H1 (cell line): ENCODE data around the gene CGREF1. TPM values are rescaled to one million over a fixed set of nuclear protein-coding genes. Genes with fewer than 3 reads are reported as not detected.

Source experiments
- CTCF ChIA-PET: fragments of 300-600 bp; sonication (Branson Sonifier 250); formaldehyde crosslinking; loops from one replicate; lab custom pipeline; 2021; ENCODE audit not compliant: partially characterized antibody; lab: Charles Lee
- POLR2A ChIA-PET: fragments of 300-600 bp; sonication (Branson Sonifier 250); formaldehyde crosslinking; loops from one replicate; lab custom pipeline; 2021; ENCODE audit warnings: inconsistent platforms; ENCODE audit not compliant: partially characterized antibody; lab: Charles Lee
- DNase-seq, 2 experiments: peaks; one replicate each; pipeline versions ENCODE4 v3.0.0 to v3.0.0-alpha.2; 2010 to 2022; ENCODE audit warnings: low spot score in 2 of 2, low read depth in 1 of 2, mixed read lengths in 1 of 2
- FAIRE-seq: peaks from 2 replicates; lab custom pipeline; 2011; peaks lifted over from hg19 to GRCh38; lab: Jason Lieb, UNC
- H2AFZ ChIP-seq: 2 replicates; pipeline ENCODE4 v1.8.1; 2012; ENCODE audit warnings: low read length, inconsistent platforms
- H2AK5ac ChIP-seq: 2 replicates; pipeline ENCODE4 v1.6.1; 2013; ENCODE audit warnings: low read depth, low read length
- H2BK120ac ChIP-seq: replicated peaks from 2 replicates; pipeline ENCODE3; 2013; ENCODE audit warnings: low read depth, low read length, inconsistent platforms
- H2BK12ac ChIP-seq: 2 replicates; pipeline ENCODE4 v1.6.1; 2013; ENCODE audit warnings: low read depth, low read length
- H2BK15ac ChIP-seq: 2 replicates; pipeline ENCODE4 v1.6.1; 2013; ENCODE audit warnings: low read length
- H2BK20ac ChIP-seq: 2 replicates; pipeline ENCODE4 v1.6.1; 2013; ENCODE audit warnings: low read length
- H2BK5ac ChIP-seq: 2 replicates; pipeline ENCODE4 v1.6.1; 2013; ENCODE audit warnings: low read depth, low read length
- H3K14ac ChIP-seq: 2 replicates; pipeline ENCODE4 v1.6.1; 2013; ENCODE audit warnings: inconsistent platforms; ENCODE audit not compliant: insufficient read length
- H3K18ac ChIP-seq: 2 replicates; pipeline ENCODE4 v1.6.1; 2013; ENCODE audit warnings: low read length; ENCODE audit errors: extremely low read depth
- H3K23ac ChIP-seq: 2 replicates; pipeline ENCODE4 v1.6.1; 2013; ENCODE audit warnings: inconsistent platforms; ENCODE audit not compliant: insufficient read length
- H3K23me2 ChIP-seq: 2 replicates; pipeline ENCODE4 v1.6.1; 2013; ENCODE audit warnings: low read depth, low read length
- H3K27ac ChIP-seq: 2 replicates; pipeline ENCODE4 v1.6.1; 2011; ENCODE audit warnings: low read depth, low read length, inconsistent platforms
- H3K27me3 ChIP-seq, 4 experiments: replicated peaks in 1 of 4; 1 replicate in 1 of 4; 2 replicates in 3 of 4; pipeline versions ENCODE4 v1.6.1 to v1.8.1; 2011 to 2013; ENCODE audit warnings: low read length in 3 of 4, mild to moderate bottlenecking in 3 of 4, inconsistent platforms in 2 of 4, mixed read lengths in 2 of 4, moderate library complexity in 1 of 4; ENCODE audit not compliant: control insufficient read depth in 3 of 4, insufficient read depth in 3 of 4; ENCODE audit errors: extremely low read depth in 1 of 4
- H3K36me3 ChIP-seq, 4 experiments: 2 replicates each; pipeline versions ENCODE4 v1.6.1 to v1.8.1; 2011 to 2013; ENCODE audit warnings: mild to moderate bottlenecking in 4 of 4, low read length in 3 of 4, moderate library complexity in 2 of 4, control low read depth in 1 of 4, inconsistent platforms in 1 of 4; ENCODE audit not compliant: insufficient read depth in 4 of 4, control insufficient read depth in 2 of 4
- H3K4ac ChIP-seq: replicated peaks from 2 replicates; pipeline ENCODE3; 2013; ENCODE audit warnings: low read length, low read depth, mixed read lengths, inconsistent platforms; ENCODE audit not compliant: insufficient read length
- H3K4me1 ChIP-seq, 4 experiments: replicated peaks in 1 of 4; 1 replicate in 1 of 4; 2 replicates in 3 of 4; pipeline versions ENCODE4 v1.6.1 to v1.8.1; 2011 to 2013; ENCODE audit warnings: low read length in 3 of 4, inconsistent platforms in 2 of 4, mixed read lengths in 1 of 4; ENCODE audit not compliant: insufficient read depth in 4 of 4, control insufficient read depth in 3 of 4
- H3K4me2 ChIP-seq, 2 experiments: 2 replicates each; pipeline versions ENCODE4 v1.6.1 to v1.8.1; 2011 to 2013; ENCODE audit warnings: low read depth in 2 of 2, low read length in 2 of 2, control low read depth in 1 of 2, inconsistent platforms in 1 of 2, mild to moderate bottlenecking in 1 of 2; ENCODE audit not compliant: insufficient read depth in 1 of 2
- H3K4me3 ChIP-seq, 4 experiments: fragments of 200-600, 300-600 bp in 1 of 4; sonication (generic), shearing (Covaris generic), sonication (Bioruptor Twin) in 1 of 4; 2 replicates each; pipeline versions ENCODE4 v1.5.1 to v1.8.1; 2011 to 2016; ENCODE audit warnings: low read length in 4 of 4, low read depth in 3 of 4, control low read depth in 2 of 4, inconsistent platforms in 2 of 4, mild to moderate bottlenecking in 2 of 4, mixed read lengths in 1 of 4, moderate library complexity in 1 of 4; ENCODE audit not compliant: insufficient read depth in 2 of 4; ENCODE audit errors: extremely low read depth in 1 of 4
- H3K56ac ChIP-seq: replicated peaks from 2 replicates; pipeline ENCODE3; 2013; ENCODE audit warnings: low read depth, mild to moderate bottlenecking, mixed read lengths, low read length, inconsistent platforms; ENCODE audit not compliant: insufficient read length
- H3K79me1 ChIP-seq: 2 replicates; pipeline ENCODE4 v1.6.1; 2013; ENCODE audit warnings: low read depth, low read length, control low read depth
- H3K79me2 ChIP-seq, 2 experiments: 2 replicates each; pipeline versions ENCODE4 v1.6.1 to v1.8.1; 2012 to 2013; ENCODE audit warnings: low read length in 2 of 2, mild to moderate bottlenecking in 2 of 2, inconsistent platforms in 1 of 2; ENCODE audit not compliant: insufficient read depth in 2 of 2, control insufficient read depth in 1 of 2
- H3K9ac ChIP-seq, 4 experiments: replicated peaks in 1 of 4; 1 replicate in 1 of 4; 2 replicates in 3 of 4; pipeline versions ENCODE4 v1.6.1 to v1.8.1; 2011 to 2013; ENCODE audit warnings: low read depth in 3 of 4, low read length in 3 of 4, control low read depth in 2 of 4, mild to moderate bottlenecking in 2 of 4, moderate library complexity in 2 of 4, inconsistent platforms in 1 of 4; ENCODE audit errors: extremely low read depth in 1 of 4
- H3K9me3 ChIP-seq, 2 experiments: 2 replicates each; pipeline versions ENCODE4 v1.6.1 to v1.8.1; 2012 to 2013; ENCODE audit warnings: mild to moderate bottlenecking in 2 of 2, moderate library complexity in 2 of 2, control low read depth in 1 of 2, inconsistent platforms in 1 of 2, low read depth in 1 of 2, low read length in 1 of 2, mixed read lengths in 1 of 2; ENCODE audit not compliant: insufficient read depth in 2 of 2
- H4K20me1 ChIP-seq, 2 experiments: replicated peaks in 1 of 2; 2 replicates each; pipeline versions ENCODE3 to v1.8.1; 2011 to 2013; ENCODE audit warnings: inconsistent platforms in 2 of 2, low read length in 2 of 2, mild to moderate bottlenecking in 1 of 2; ENCODE audit not compliant: insufficient read depth in 2 of 2, control insufficient read depth in 1 of 2
- H4K5ac ChIP-seq: 2 replicates; pipeline ENCODE4 v1.6.1; 2013; ENCODE audit warnings: low read length, low read depth, mixed read lengths, inconsistent platforms; ENCODE audit not compliant: insufficient read length
- H4K8ac ChIP-seq: 2 replicates; pipeline ENCODE4 v1.8.0; 2013; ENCODE audit warnings: mild to moderate bottlenecking, moderate library complexity, low read length, inconsistent platforms; ENCODE audit not compliant: insufficient read depth; ENCODE audit errors: extremely low read depth
- H4K91ac ChIP-seq: replicated peaks from 2 replicates; pipeline ENCODE3; 2013; ENCODE audit warnings: low read length, mixed read lengths, inconsistent platforms; ENCODE audit not compliant: insufficient read length
- BACH1 ChIP-seq: IDR thresholded peaks from 2 replicates; pipeline ENCODE4 v1.6.1; 2012; ENCODE audit warnings: low read length, improper control_type of control experiment
- CREB1 ChIP-seq: IDR thresholded peaks from 2 replicates; pipeline ENCODE4 v1.6.1; 2012; ENCODE audit warnings: inconsistent platforms
- HDAC2 ChIP-seq, 2 experiments: fragments of 300-600 bp in 1 of 2; sonication (generic) in 1 of 2; IDR thresholded peaks; 2 replicates each; pipeline ENCODE4 v1.6.1; 2011 to 2012; ENCODE audit warnings: low read depth in 2 of 2, low read length in 2 of 2, mild to moderate bottlenecking in 2 of 2, moderate library complexity in 2 of 2, borderline replicate concordance in 1 of 2, inconsistent platforms in 1 of 2
- POLR2AphosphoS5 ChIP-seq: IDR thresholded peaks from 2 replicates; pipeline ENCODE4 v1.6.1; 2011; ENCODE audit warnings: low read depth, low read length
- POU5F1 ChIP-seq: IDR thresholded peaks from 2 replicates; pipeline ENCODE4 v1.6.1; 2011; ENCODE audit warnings: low read depth, mild to moderate bottlenecking, low read length, moderate library complexity
- RAD21 ChIP-seq, 2 experiments: IDR thresholded peaks in 1 of 2; conservative IDR thresholded peaks in 1 of 2; 2 replicates each; pipeline ENCODE4 v1.6.1; 2011; ENCODE audit warnings: low read depth in 2 of 2, low read length in 2 of 2, improper control_type of control experiment in 1 of 2, inconsistent platforms in 1 of 2, mild to moderate bottlenecking in 1 of 2, moderate library complexity in 1 of 2
- RBBP5 ChIP-seq: IDR thresholded peaks from 2 replicates; pipeline ENCODE4 v1.7.1; 2012; ENCODE audit warnings: low read depth, mild to moderate bottlenecking, inconsistent platforms, low read length, moderate library complexity, borderline replicate concordance
- SRF ChIP-seq: IDR thresholded peaks from 2 replicates; pipeline ENCODE4 v1.6.1; 2011; ENCODE audit warnings: mild to moderate bottlenecking, low read depth, low read length, moderate library complexity
- ZNF274 ChIP-seq: IDR thresholded peaks from 2 replicates; pipeline ENCODE4 v1.7.0; 2012; ENCODE audit warnings: low read length, borderline replicate concordance; ENCODE audit errors: extremely low read depth
- WGBS, 2 experiments: shearing (Covaris generic) in 1 of 2; methylation state at CpG; one replicate each; pipeline versions ENCODE4 v1.1.6 to v1.1.7; 2013 to 2015; ENCODE audit warnings: low lambda C conversion rate in 2 of 2, mixed read lengths in 2 of 2, inconsistent platforms in 1 of 2, low coverage in 1 of 2, missing lambda C conversion rate in 1 of 2; ENCODE audit not compliant: insufficient replicate concordance in 2 of 2, insufficient coverage in 1 of 2, insufficient read length in 1 of 2; ENCODE audit errors: extremely low coverage in 1 of 2, missing lambda C conversion rate in 1 of 2; 5-methylcytosine and 5-hydroxymethylcytosine counted together
- polyA plus RNA-seq, 7 experiments: library from polyadenylated mRNA; depleted of rRNA in 3 of 7; stranded (reverse) in 5 of 7; unstranded in 2 of 7; fragments of >200 nt in 5 of 7; fragments of 200-250 nt in 2 of 7; gene quantifications; 1 replicate in 5 of 7; 2 replicates in 1 of 7; 4 replicates in 1 of 7; pipeline versions ENCODE4 v1.2.1 to v1.2.3, GENCODE V29; 2011 to 2013; ENCODE audit warnings: missing spikeins in 2 of 7, mixed read lengths in 2 of 7
- total RNA-seq: library from RNA; stranded (reverse); fragmentation: NEBNext Ultra II Directional; extraction: Animal tissue kit (Norgen Biotek cat#: 25700); gene quantifications from 2 replicates; pipeline ENCODE4 v1.2.1, GENCODE V29; 2021
- TF ChIP-seq, protein P1 (sequence below), 3 experiments: IDR thresholded peaks; 1 replicate in 2 of 3; 2 replicates in 1 of 3; pipeline versions ENCODE4 v1.5.1 to v1.6.1; 2011; ENCODE audit warnings: low read length in 3 of 3, mild to moderate bottlenecking in 3 of 3, inconsistent platforms in 2 of 3, low read depth in 1 of 3, moderate library complexity in 1 of 3; ENCODE audit not compliant: insufficient read depth in 1 of 3; ENCODE audit errors: control extremely low read depth in 1 of 3

Gene CGREF1
- total and polyA plus RNA-seq, 2 of the 8 experiments (the other 6 are each of a cell fraction or from before 2014, with no cell fraction given), result 2.5 to 3.4 TPM

DNA sequence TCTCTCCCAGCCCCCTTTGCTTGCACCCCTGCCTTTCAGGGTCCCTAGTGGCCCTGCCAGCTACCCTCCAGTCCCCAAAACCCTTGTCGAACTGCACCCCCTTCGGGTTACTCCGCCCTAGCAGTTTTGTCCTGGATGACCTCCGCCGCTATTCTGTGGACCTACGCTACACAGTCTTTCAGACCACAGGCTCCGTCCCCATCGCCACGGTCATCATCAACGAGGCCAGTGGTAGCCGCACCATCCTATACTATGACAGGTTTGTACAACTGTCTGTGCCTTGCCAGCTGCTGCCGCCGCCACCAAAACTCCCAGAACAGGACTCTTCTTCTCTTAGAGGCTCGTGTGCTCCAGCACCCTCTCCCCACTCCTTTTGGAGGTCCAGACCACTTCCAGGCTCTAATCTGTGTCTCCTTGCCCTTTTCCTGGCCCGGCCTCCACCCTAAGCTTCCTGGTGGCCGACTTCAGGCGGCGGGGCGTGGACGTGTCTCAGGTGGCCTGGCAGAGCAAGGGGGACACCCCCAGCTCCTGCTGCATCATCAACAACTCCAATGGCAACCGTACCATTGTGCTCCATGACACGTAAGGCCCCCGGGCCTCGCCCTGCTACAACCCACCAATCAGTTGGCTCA lies 24.5 kb downstream of the CGREF1 start:
- Histone ChIP-seq H3K56ac (no peak overlapping the region), H2BK12ac (no peak overlapping the region), H3K14ac (no peak overlapping the region), H4K91ac (no peak overlapping the region), H3K23me2 (no peaks in the 10 kb centered on the region), H4K8ac (no peak overlapping the region), H2BK20ac (no peak overlapping the region), H3K18ac (no peak overlapping the region), H3K36me3 (no peaks in the 10 kb centered on the region), H3K4ac (no peak overlapping the region), H3K9me3 (no peaks in the 10 kb centered on the region), H2BK5ac (no peak overlapping the region), H4K5ac (no peak overlapping the region), H3K27ac (no peak overlapping the region), H2AK5ac (no peak overlapping the region), H4K20me1 (peaks cover 0 to 6% of the 10 kb centered on the region in 2 experiments), H3K79me2 (no peaks in the 10 kb centered on the region), H3K4me1 (peaks cover 0 to 2% (median under 1%) of the 10 kb centered on the region in 4 experiments; a peak in 2 of 7 replicates), H3K23ac (no peak overlapping the region), H2BK120ac (no peak overlapping the region), H2AFZ (no peak overlapping the region), H3K79me1 (no peaks in the 10 kb centered on the region; the same call in 1 of the 2 replicates), H3K4me2 (no peak overlapping the region), H3K4me3 (no peak overlapping the region), H3K27me3 (no peaks in the 10 kb centered on the region), H3K9ac (no peak overlapping the region), H2BK15ac (no peak overlapping the region)
- no peak for FAIRE-seq
- no peak for DNase-seq
- WGBS, 2 experiments, result 96% methylated on average over 24 of the region's 24 CpGs; no CpG with 5 or more reads in 1 of the 2 experiments
- ChIA-PET CTCF (interaction anchor here (0.6 to 12.7 kb wide), 11 partner anchors 9 to 157 kb away, joined by 3 to 120 read pairs (median 5); partner anchors contain the start of gene PREB), POLR2A (interaction anchor here (1.1 to 1.5 kb wide), 3 partner anchors 22 to 128 kb away, joined by 3 to 6 read pairs (median 4); no protein-coding TSS in a partner anchor)
- TF ChIP-seq POLR2AphosphoS5 (no peak), HDAC2 (IDR thresholded peaks at IDR 0.05; ENCODE audit: borderline replicate concordance in 1 of 2, low read depth in 2 of 2, low read length in 2 of 2) (no peak), CREB1 (no peak), RAD21 (IDR thresholded peaks at IDR 0.05 in 1 of 2, conservative IDR thresholded peaks at IDR 0.05 in 1 of 2; ENCODE audit: low read depth in 2 of 2, low read length in 2 of 2) (no peak), SRF (no peak), ZNF274 (no peak), RBBP5 (no peak), BACH1 (no peak), POU5F1 (no peak)
- TF ChIP-seq, protein P1, sequence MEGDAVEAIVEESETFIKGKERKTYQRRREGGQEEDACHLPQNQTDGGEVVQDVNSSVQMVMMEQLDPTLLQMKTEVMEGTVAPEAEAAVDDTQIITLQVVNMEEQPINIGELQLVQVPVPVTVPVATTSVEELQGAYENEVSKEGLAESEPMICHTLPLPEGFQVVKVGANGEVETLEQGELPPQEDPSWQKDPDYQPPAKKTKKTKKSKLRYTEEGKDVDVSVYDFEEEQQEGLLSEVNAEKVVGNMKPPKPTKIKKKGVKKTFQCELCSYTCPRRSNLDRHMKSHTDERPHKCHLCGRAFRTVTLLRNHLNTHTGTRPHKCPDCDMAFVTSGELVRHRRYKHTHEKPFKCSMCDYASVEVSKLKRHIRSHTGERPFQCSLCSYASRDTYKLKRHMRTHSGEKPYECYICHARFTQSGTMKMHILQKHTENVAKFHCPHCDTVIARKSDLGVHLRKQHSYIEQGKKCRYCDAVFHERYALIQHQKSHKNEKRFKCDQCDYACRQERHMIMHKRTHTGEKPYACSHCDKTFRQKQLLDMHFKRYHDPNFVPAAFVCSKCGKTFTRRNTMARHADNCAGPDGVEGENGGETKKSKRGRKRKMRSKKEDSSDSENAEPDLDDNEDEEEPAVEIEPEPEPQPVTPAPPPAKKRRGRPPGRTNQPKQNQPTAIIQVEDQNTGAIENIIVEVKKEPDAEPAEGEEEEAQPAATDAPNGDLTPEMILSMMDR (IDR thresholded peaks at IDR 0.05; ENCODE audit: control extremely low read depth in 1 of 3, insufficient read depth in 1 of 3, low read depth in 1 of 3, low read length in 3 of 3), result no peak
